Measurements from ENCODE around the gene TMC1.

GRCh38 chr9:72627147-72627546 is 105.7 kb downstream of the TMC1 start:
- no peak for TF ChIP-seq CTCF (IDR thresholded peaks at IDR 0.05; ENCODE audit: borderline replicate concordance, extremely low read depth, low read length, poor library complexity, severe bottlenecking)
- no peak for TF ChIP-seq EZH2 (IDR thresholded peaks at IDR 0.05; ENCODE audit: borderline replicate concordance, low read depth, low read length, severe bottlenecking)
